ENCODE data around the gene APCDD1L.
"Not testable (repeated sequence)": the region's sequence is repeated elsewhere in the genome, so short reads cannot be mapped to it uniquely, and the experiment has no call there.

The APCDD1L gene

GRCh38 chr20:58428364-58428763 is 86.8 kb downstream of the APCDD1L start:
- no peak for DNase-seq (ENCODE audit: low read depth in 1 of 2, low spot score in 1 of 2)
- Histone ChIP-seq H3K27ac (replicated peaks) (no peak overlapping the region), H3K4me3 (replicated peaks; ENCODE audit: insufficient read depth, low read length) (no peak overlapping the region), H3K27me3 (ENCODE audit: insufficient read depth, poor library complexity, severe bottlenecking) (no peaks in the 10 kb centered on the region)
- TF ChIP-seq, protein P1, sequence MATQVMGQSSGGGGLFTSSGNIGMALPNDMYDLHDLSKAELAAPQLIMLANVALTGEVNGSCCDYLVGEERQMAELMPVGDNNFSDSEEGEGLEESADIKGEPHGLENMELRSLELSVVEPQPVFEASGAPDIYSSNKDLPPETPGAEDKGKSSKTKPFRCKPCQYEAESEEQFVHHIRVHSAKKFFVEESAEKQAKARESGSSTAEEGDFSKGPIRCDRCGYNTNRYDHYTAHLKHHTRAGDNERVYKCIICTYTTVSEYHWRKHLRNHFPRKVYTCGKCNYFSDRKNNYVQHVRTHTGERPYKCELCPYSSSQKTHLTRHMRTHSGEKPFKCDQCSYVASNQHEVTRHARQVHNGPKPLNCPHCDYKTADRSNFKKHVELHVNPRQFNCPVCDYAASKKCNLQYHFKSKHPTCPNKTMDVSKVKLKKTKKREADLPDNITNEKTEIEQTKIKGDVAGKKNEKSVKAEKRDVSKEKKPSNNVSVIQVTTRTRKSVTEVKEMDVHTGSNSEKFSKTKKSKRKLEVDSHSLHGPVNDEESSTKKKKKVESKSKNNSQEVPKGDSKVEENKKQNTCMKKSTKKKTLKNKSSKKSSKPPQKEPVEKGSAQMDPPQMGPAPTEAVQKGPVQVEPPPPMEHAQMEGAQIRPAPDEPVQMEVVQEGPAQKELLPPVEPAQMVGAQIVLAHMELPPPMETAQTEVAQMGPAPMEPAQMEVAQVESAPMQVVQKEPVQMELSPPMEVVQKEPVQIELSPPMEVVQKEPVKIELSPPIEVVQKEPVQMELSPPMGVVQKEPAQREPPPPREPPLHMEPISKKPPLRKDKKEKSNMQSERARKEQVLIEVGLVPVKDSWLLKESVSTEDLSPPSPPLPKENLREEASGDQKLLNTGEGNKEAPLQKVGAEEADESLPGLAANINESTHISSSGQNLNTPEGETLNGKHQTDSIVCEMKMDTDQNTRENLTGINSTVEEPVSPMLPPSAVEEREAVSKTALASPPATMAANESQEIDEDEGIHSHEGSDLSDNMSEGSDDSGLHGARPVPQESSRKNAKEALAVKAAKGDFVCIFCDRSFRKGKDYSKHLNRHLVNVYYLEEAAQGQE (IDR thresholded peaks at IDR 0.05; ENCODE audit: insufficient replicate concordance, low read depth) = no peak
- TF ChIP-seq, protein P2, sequence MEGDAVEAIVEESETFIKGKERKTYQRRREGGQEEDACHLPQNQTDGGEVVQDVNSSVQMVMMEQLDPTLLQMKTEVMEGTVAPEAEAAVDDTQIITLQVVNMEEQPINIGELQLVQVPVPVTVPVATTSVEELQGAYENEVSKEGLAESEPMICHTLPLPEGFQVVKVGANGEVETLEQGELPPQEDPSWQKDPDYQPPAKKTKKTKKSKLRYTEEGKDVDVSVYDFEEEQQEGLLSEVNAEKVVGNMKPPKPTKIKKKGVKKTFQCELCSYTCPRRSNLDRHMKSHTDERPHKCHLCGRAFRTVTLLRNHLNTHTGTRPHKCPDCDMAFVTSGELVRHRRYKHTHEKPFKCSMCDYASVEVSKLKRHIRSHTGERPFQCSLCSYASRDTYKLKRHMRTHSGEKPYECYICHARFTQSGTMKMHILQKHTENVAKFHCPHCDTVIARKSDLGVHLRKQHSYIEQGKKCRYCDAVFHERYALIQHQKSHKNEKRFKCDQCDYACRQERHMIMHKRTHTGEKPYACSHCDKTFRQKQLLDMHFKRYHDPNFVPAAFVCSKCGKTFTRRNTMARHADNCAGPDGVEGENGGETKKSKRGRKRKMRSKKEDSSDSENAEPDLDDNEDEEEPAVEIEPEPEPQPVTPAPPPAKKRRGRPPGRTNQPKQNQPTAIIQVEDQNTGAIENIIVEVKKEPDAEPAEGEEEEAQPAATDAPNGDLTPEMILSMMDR (IDR thresholded peaks at IDR 0.05; ENCODE audit: insufficient read depth, low read length) = no peak
- TF ChIP-seq POLR2AphosphoS5 (IDR thresholded peaks at IDR 0.05; ENCODE audit: low read depth) = no peak
- TF ChIP-seq SPI1 (IDR thresholded peaks at IDR 0.05; ENCODE audit: borderline replicate concordance, low read depth) = no peak
- TF ChIP-seq GABPA (IDR thresholded peaks at IDR 0.05; ENCODE audit: low read depth) = no peak

DNA sequence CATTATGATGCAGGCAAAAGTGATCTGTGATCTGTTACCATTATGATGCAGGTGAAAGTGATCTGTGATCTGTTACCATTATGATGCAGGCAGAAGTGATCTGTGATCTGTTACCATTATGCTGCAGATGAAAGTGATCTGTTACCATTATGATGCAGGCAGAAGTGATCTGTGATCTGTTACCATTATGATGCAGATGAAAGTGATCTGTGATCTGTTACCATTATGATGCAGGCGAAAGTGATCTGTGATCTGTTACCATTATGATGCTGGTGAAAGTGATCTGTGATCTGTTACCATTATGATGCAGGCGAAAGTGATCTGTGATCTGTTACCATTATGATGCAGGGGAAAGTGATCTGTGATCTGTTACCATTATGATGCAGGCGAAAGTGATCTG is 87.6 kb downstream of the APCDD1L start:
- H3K27me3 ChIP-seq (ENCODE audit: insufficient read depth, poor library complexity, severe bottlenecking); H3K4me3 ChIP-seq (replicated peaks; ENCODE audit: insufficient read depth, low read length); H3K27ac ChIP-seq (replicated peaks); DNase-seq (ENCODE audit: low read depth in 1 of 2, low spot score in 1 of 2): not testable (repeated sequence)

- DNase-seq (ENCODE audit: low read depth in 1 of 2, low spot score in 1 of 2) = no peak
- Histone ChIP-seq H3K27ac (replicated peaks) (no peak overlapping the region), H3K4me3 (replicated peaks; ENCODE audit: insufficient read depth, low read length) (no peak overlapping the region), H3K27me3 (ENCODE audit: insufficient read depth, poor library complexity, severe bottlenecking) (no peaks in the 10 kb centered on the region)
- TF ChIP-seq, protein P2 (IDR thresholded peaks at IDR 0.05; ENCODE audit: insufficient read depth, low read length) = no peak
- TF ChIP-seq POLR2AphosphoS5 (IDR thresholded peaks at IDR 0.05; ENCODE audit: low read depth) (no peak), GABPA (IDR thresholded peaks at IDR 0.05; ENCODE audit: low read depth) (no peak)
- TF ChIP-seq, protein P1 (IDR thresholded peaks at IDR 0.05; ENCODE audit: insufficient replicate concordance, low read depth) = no peak
Measured at GRCh38 chr20:58424218-58424969, 90.8 kb downstream of the APCDD1L start.

DNA sequence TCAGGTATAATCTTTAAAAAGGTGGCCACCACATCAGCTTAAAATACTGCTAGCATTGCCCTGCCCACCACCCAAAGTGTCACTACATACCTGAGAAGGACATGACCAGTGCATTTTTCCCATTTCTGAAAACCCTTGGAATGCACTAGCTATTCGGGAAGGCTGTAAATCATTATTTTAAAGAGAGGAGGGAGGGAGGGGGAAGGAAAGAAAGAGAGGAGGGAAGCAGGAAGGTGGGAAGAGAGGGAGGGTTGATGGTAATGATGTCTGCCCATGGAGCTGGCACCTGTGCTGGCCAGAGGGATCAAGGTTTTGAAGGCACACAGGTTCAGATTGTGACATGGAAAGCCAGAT is 93.7 kb downstream of the APCDD1L start:
- no peak overlapping the region for H3K4me3 ChIP-seq (replicated peaks; ENCODE audit: insufficient read depth, low read length)
- H3K27me3 ChIP-seq (ENCODE audit: insufficient read depth, poor library complexity, severe bottlenecking) = no peaks in the 10 kb centered on the region
- TF ChIP-seq GABPA (IDR thresholded peaks at IDR 0.05; ENCODE audit: low read depth) (no peak), SPI1 (IDR thresholded peaks at IDR 0.05; ENCODE audit: borderline replicate concordance, low read depth) (no peak), POLR2AphosphoS5 (IDR thresholded peaks at IDR 0.05; ENCODE audit: low read depth) (no peak)
- TF ChIP-seq, protein P2 (IDR thresholded peaks at IDR 0.05; ENCODE audit: insufficient read depth, low read length) = no peak
- TF ChIP-seq, protein P1 (IDR thresholded peaks at IDR 0.05; ENCODE audit: insufficient replicate concordance, low read depth) = no peak
- no peak overlapping the region for H3K27ac ChIP-seq (replicated peaks)
- no peak for DNase-seq (ENCODE audit: low read depth in 1 of 2, low spot score in 1 of 2)

All from HL-60 (cell line).